ENCODE measurements around the gene ATXN7L1.

Gene ATXN7L1

DNA sequence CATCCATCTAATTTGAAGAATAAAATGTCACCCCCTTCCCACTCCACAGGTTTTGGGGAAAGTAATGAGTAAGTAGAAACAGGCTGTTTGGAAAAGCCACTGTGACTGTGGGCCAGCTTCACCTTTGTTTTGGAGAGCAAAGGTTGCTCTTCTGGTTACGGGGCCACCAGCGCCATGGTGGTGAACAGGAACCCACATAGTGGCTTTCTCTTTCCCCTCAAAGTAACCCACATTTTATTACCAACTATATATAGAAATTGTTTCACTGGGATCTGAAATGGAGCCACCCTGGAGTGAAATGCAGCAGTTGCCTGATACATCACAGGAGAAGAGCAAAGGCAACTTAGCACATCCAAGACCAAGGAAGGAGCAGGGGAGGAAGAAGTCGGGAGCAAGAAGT, 182.8 kb downstream of the ATXN7L1 start:
- Histone ChIP-seq H3K9me3 (ENCODE audit: insufficient read depth, low read length) (no peaks in the 10 kb centered on the region), H2AFZ (ENCODE audit: low read depth, low read length) (no peak overlapping the region), H4K20me1 (ENCODE audit: insufficient read depth, low read length) (no peaks in the 10 kb centered on the region), H3K79me2 (ENCODE audit: low read length) (no peaks in the 10 kb centered on the region), H3K4me3 (ENCODE audit: low read length) (no peak overlapping the region), H3K4me1 (ENCODE audit: low read length) (peaks cover 22% of the 10 kb centered on the region), H3K27me3 (ENCODE audit: low read depth, low read length) (peaks cover 10% of the 10 kb centered on the region), H3K27ac (ENCODE audit: low read length) (no peak overlapping the region), H3K9ac (ENCODE audit: low read length) (no peak overlapping the region), H3K4me2 (ENCODE audit: low read length) (no peak overlapping the region), H3K36me3 (replicated peaks; ENCODE audit: low read depth, low read length) (no peaks in the 10 kb centered on the region)
- TF ChIP-seq EZH2phosphoT487 (IDR thresholded peaks at IDR 0.05; ENCODE audit: low read depth) = no peak
- TF ChIP-seq, protein P1, sequence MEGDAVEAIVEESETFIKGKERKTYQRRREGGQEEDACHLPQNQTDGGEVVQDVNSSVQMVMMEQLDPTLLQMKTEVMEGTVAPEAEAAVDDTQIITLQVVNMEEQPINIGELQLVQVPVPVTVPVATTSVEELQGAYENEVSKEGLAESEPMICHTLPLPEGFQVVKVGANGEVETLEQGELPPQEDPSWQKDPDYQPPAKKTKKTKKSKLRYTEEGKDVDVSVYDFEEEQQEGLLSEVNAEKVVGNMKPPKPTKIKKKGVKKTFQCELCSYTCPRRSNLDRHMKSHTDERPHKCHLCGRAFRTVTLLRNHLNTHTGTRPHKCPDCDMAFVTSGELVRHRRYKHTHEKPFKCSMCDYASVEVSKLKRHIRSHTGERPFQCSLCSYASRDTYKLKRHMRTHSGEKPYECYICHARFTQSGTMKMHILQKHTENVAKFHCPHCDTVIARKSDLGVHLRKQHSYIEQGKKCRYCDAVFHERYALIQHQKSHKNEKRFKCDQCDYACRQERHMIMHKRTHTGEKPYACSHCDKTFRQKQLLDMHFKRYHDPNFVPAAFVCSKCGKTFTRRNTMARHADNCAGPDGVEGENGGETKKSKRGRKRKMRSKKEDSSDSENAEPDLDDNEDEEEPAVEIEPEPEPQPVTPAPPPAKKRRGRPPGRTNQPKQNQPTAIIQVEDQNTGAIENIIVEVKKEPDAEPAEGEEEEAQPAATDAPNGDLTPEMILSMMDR (IDR thresholded peaks at IDR 0.05; ENCODE audit: low read depth, low read length) = no peak

DNA sequence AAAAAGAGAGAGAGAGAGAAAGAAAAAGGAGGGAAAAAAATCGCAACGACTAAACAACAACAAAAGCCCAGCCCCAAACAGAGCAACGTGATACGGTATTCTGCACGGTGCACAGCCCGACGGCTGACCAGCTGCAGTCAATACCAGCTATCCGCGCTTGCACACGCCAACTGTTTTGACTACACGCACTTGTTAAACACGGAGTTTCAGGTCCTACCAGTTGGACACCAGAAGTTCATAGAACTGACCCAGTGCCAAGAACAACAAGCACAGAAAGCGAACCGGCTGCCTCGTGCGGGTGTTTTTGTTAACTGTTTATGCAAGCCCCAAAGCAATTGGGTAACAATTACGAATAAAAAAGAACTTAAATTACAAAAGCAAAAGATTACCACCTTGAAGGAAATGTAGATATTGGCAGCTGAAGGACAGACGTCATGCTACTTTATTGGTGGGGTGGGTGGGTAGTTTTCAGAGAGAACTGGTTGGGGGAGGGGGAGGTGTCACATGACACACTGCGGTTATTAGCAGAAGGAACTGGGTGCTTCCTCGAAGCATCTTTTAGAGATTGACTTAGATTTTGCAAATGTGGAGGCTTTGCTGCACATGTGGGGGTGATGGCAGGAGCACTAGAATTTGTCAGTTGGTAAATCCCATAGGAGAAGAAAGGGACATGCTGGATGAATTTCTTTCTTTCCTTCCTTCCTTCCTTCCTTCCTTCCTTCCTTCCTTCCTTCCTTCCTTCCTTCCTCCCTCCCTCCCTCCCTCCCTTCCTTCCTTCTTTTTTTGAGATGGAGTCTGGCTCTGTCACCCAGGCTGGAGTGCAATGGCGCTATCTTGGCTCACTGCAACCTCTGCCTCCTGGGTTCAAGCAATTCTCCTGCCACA, 184.5 kb downstream of the ATXN7L1 start:
- TF ChIP-seq, protein P1 (IDR thresholded peaks at IDR 0.05; ENCODE audit: low read depth, low read length) = no peak
- no peak for TF ChIP-seq EZH2phosphoT487 (IDR thresholded peaks at IDR 0.05; ENCODE audit: low read depth)
- H3K36me3 ChIP-seq (replicated peaks; ENCODE audit: low read depth, low read length) = no peaks in the 10 kb centered on the region
- peak overlapping the region; percentile 40; the same call in 1 of the 2 replicates for H3K9ac ChIP-seq (ENCODE audit: low read length)
- no peak overlapping the region for H3K27ac ChIP-seq (ENCODE audit: low read length)
- H3K4me1 ChIP-seq (ENCODE audit: low read length) = peaks cover 22% of the 10 kb centered on the region
- no peaks in the 10 kb centered on the region for H3K9me3 ChIP-seq (ENCODE audit: insufficient read depth, low read length)
- H3K4me3 ChIP-seq (ENCODE audit: low read length) = peak overlapping the region; percentile 77
- no peaks in the 10 kb centered on the region for H3K79me2 ChIP-seq (ENCODE audit: low read length)
- peak overlapping the region; percentile 85 for H3K4me2 ChIP-seq (ENCODE audit: low read length)
- H4K20me1 ChIP-seq (ENCODE audit: insufficient read depth, low read length) = no peaks in the 10 kb centered on the region
- H3K27me3 ChIP-seq (ENCODE audit: low read depth, low read length) = peaks cover 11% of the 10 kb centered on the region
- peak overlapping the region; percentile 88 for H2AFZ ChIP-seq (ENCODE audit: low read depth, low read length)

DNA sequence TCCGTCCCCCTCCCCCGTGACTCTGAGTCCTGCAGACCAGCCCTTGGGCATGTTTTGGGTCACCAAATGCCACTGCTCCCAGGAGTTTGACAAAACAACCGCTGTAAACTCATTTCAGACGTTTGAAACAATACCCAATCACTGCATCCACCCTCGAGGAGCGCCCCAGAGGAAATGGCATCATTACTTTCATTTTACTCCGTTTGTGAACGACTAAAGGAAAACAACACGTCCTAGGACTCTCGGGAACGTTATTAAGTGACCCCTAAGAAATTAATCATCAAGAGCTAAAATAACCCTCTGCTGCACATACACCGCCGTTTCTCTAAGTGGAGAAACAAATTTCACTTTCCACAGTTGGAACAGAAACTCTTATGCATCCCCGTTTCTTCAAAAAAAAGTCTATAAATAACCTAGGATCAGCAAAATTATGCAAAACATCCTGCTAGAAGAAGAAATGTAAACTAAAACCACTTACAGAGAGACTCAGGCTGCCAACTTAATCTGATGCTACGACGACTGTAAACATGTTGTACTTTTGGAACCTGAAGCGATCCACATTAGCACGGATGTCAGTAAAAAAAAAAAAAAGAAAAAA, 185.2 kb downstream of the ATXN7L1 start:
- Histone ChIP-seq H3K9me3 (ENCODE audit: insufficient read depth, low read length) (no peaks in the 10 kb centered on the region), H3K27me3 (ENCODE audit: low read depth, low read length) (peaks cover 13% of the 10 kb centered on the region), H3K4me1 (ENCODE audit: low read length) (peaks cover 19% of the 10 kb centered on the region), H3K27ac (ENCODE audit: low read length) (no peak overlapping the region), H3K4me2 (ENCODE audit: low read length) (peak overlapping the region; percentile 85), H3K36me3 (replicated peaks; ENCODE audit: low read depth, low read length) (no peaks in the 10 kb centered on the region), H3K79me2 (ENCODE audit: low read length) (no peaks in the 10 kb centered on the region), H3K9ac (ENCODE audit: low read length) (peak overlapping the region; percentile 40), H4K20me1 (ENCODE audit: insufficient read depth, low read length) (no peaks in the 10 kb centered on the region), H3K4me3 (ENCODE audit: low read length) (peak overlapping the region; percentile 77), H2AFZ (ENCODE audit: low read depth, low read length) (peak overlapping the region; percentile 88)
- no peak for TF ChIP-seq EZH2phosphoT487 (IDR thresholded peaks at IDR 0.05; ENCODE audit: low read depth)
- TF ChIP-seq, protein P1 (IDR thresholded peaks at IDR 0.05; ENCODE audit: low read depth, low read length) = no peak

DNA sequence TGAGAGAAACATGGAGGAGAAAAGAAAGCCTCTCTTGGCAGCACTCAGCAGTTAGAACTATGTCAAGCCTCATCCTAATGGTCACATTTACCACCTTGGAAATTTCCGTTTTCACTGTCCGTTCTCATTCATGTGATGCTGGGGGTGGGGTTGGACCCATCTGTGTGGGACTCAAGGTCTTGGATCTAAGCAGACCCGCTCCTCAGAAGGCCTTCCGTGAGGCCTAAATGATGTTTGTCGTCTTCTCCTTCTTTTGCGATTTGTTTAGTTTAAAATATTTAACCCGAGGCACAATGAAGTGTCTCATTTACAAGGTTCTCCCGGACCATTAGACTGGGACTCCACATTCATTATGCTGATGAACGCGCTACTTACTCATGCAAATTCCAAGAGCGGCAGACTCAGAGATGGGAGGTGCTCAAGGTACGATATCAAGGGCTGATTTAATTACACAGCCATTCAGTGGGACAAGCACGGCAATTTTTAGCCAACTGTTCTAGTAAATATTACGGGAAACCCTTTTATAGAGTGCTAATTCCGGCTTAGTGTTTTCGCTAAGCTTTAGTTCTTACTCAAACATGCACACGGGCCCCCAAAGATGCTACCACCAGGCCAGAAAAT, 186.0 kb downstream of the ATXN7L1 start:
- H2AFZ ChIP-seq (ENCODE audit: low read depth, low read length) = peak overlapping the region; percentile 88
- no peak overlapping the region for H3K9ac ChIP-seq (ENCODE audit: low read length)
- peaks cover 13% of the 10 kb centered on the region for H3K27me3 ChIP-seq (ENCODE audit: low read depth, low read length)
- H4K20me1 ChIP-seq (ENCODE audit: insufficient read depth, low read length) = no peaks in the 10 kb centered on the region
- H3K79me2 ChIP-seq (ENCODE audit: low read length) = no peaks in the 10 kb centered on the region
- H3K4me1 ChIP-seq (ENCODE audit: low read length) = peaks cover 14% of the 10 kb centered on the region
- H3K36me3 ChIP-seq (replicated peaks; ENCODE audit: low read depth, low read length) = no peaks in the 10 kb centered on the region
- H3K9me3 ChIP-seq (ENCODE audit: insufficient read depth, low read length) = no peaks in the 10 kb centered on the region
- peak overlapping the region; percentile 77 for H3K4me3 ChIP-seq (ENCODE audit: low read length)
- peak overlapping the region; percentile 85 for H3K4me2 ChIP-seq (ENCODE audit: low read length)
- H3K27ac ChIP-seq (ENCODE audit: low read length) = no peak overlapping the region
- TF ChIP-seq EZH2phosphoT487 (IDR thresholded peaks at IDR 0.05; ENCODE audit: low read depth) = no peak
- TF ChIP-seq, protein P1 (IDR thresholded peaks at IDR 0.05; ENCODE audit: low read depth, low read length) = no peak

Measured in OCI-LY3 (cell line).